HG02610 (cell line): ENCODE results near the gene MESD.

Source experiments
- ATAC-seq: cut with Tn5 transposase; IDR thresholded peaks from one replicate; pipeline ENCODE4 v1.9.1; 2021; ENCODE audit warnings: mild to moderate bottlenecking, moderate library complexity; ENCODE audit not compliant: unreplicated experiment

MESD gene

GRCh38 chr15:80992006-80992405, 2.4 kb upstream of the MESD start:
- ATAC-seq = no peak

GRCh38 chr15:80991421-80991820, 1.8 kb upstream of the MESD start:
- no peak for ATAC-seq

- no peak for ATAC-seq
Observed at GRCh38 chr15:80990955-80991354, 1.3 kb upstream of the MESD start.

- ATAC-seq = no peak
Observed at GRCh38 chr15:80989081-80989517, 520 bp downstream of the MESD start.

- no peak for ATAC-seq
Observed at GRCh38 chr15:80988148-80988796, 1.3 kb downstream of the MESD start.

- no peak for ATAC-seq
Observed at GRCh38 chr15:80986487-80986886, 3.1 kb downstream of the MESD start.

GRCh38 chr15:80985981-80986380, 3.6 kb downstream of the MESD start:
- ATAC-seq = no peak

GRCh38 chr15:80984856-80985255, 4.8 kb downstream of the MESD start:
- no peak for ATAC-seq

- no peak for ATAC-seq
Observed at GRCh38 chr15:80982839-80983238, 6.8 kb downstream of the MESD start.

- ATAC-seq = no peak
Observed at GRCh38 chr15:80982205-80982604, 7.4 kb downstream of the MESD start.

GRCh38 chr15:80979538-80980200, 9.9 kb downstream of the MESD start:
- ATAC-seq = no peak

GRCh38 chr15:80978685-80979329, 10.8 kb downstream of the MESD start:
- no peak for ATAC-seq

GRCh38 chr15:80977627-80978036, 12.0 kb downstream of the MESD start:
- ATAC-seq = no peak

GRCh38 chr15:80976851-80977250, 12.8 kb downstream of the MESD start:
- no peak for ATAC-seq

- ATAC-seq = no peak
Observed at GRCh38 chr15:80974914-80975313, 14.7 kb downstream of the MESD start.

- ATAC-seq = no peak
Observed at GRCh38 chr15:80972276-80972675, 17.3 kb downstream of the MESD start.

- ATAC-seq = no peak
Observed at GRCh38 chr15:80971143-80971542, 18.5 kb downstream of the MESD start.

GRCh38 chr15:80970658-80971057, 19.0 kb downstream of the MESD start:
- no peak for ATAC-seq

GRCh38 chr15:80970018-80970657, 19.5 kb downstream of the MESD start:
- ATAC-seq = no peak

- ATAC-seq = no peak
Observed at GRCh38 chr15:80969316-80969715, 20.3 kb downstream of the MESD start.

- no peak for ATAC-seq
Observed at GRCh38 chr15:80967991-80968510, 21.6 kb downstream of the MESD start.
